Right hindlimb (tissue), 1 donor: ENCODE data around the gene USP6.
"Not testable (repeated sequence)": the region's sequence is repeated elsewhere in the genome, so short reads cannot be mapped to it uniquely, and the experiment has no call there.

ENCODE experiments used
- DNase-seq: peaks from one replicate; pipeline ENCODE4 v3.0.0-alpha.2; 2018

The USP6 gene

DNA sequence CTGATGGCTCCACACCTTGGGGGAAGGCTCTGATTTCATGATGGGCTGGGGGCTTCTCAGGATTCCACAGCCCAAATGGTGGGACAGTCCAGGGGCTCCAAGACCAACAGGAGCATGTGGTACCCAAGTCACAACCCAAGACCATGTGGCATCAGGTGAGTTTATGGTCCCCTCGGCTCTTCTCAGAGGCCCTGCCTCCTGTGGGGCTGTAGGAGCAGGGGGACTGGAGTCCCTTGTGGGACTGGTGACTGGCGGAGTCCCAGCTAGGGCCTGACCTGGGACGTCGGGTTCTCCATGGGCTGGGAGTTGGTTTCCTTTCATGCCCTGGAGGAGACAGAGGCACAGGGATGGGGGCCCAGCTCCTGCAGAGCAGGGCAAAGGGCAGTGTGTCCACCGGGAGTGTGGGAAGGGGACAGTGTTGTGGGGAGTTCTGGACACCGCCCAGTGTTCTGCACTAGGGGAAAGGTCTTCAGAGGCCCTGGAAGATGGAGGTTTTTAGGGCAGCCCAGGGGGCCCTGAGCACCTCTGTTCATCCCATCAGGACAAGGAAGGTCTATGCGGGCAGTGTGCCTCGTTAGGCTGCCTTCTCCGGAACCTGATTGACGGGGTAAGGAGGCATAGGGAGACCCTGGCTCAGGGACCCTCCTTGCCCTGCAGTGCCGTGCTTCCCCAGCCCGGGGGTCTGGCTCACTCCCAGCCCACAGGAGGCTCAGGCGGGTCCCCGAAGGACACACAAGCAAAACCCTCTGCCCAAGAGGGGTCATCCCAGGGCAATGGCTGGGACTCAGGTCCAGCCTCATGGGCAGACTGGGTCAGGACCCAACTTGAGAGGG is 21.0 kb downstream of the USP6 start:
- DNase-seq, result not testable (repeated sequence)

DNA sequence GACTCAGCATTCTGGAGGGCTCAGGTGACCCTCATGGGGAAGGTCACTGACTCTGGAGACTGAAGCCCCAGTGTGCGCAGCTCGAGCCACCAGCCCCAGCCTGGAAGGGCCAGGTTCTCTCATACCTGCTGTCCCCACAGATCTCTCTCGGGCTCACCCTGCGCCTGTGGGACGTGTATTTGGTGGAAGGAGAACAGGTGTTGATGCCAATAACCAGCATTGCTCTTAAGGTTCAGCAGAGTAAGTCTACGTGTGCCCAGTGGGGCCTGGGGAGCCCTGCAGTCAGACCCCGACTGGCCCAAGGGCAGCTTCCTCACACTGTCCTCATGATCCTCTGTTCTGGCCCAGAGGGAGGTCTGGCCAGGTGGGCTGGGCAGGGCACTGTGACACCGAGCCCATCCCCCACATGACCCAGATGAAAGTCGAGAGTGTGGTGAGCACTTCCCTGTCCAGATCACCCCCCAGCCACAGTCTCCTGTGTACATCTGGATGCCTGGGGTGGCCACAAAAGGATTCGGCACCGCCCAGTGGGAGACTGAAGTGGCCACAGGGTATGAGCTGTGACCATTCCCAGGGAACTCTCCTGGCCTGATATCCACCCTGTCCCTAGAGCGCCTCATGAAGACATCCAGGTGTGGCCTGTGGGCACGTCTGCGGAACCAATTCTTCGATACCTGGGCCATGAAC is 21.8 kb downstream of the USP6 start:
- not testable (repeated sequence) for DNase-seq

DNA sequence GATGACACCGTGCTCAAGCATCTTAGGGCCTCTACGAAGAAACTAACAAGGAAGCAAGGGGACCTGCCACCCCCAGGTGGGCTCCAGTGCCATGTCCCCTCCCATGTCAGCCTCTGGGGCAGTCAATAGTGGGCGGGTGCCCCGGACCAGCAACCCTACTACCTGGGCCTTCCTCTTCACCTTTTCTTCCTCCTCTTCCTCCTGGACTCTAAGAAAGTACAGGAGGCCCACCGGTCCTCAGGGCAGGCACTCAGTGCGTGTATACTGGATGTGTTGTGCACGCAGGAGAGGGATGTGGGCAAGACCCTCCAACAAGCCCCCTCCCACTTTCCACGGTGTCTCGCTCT is 22.3 kb downstream of the USP6 start:
- DNase-seq, result not testable (repeated sequence)

DNA sequence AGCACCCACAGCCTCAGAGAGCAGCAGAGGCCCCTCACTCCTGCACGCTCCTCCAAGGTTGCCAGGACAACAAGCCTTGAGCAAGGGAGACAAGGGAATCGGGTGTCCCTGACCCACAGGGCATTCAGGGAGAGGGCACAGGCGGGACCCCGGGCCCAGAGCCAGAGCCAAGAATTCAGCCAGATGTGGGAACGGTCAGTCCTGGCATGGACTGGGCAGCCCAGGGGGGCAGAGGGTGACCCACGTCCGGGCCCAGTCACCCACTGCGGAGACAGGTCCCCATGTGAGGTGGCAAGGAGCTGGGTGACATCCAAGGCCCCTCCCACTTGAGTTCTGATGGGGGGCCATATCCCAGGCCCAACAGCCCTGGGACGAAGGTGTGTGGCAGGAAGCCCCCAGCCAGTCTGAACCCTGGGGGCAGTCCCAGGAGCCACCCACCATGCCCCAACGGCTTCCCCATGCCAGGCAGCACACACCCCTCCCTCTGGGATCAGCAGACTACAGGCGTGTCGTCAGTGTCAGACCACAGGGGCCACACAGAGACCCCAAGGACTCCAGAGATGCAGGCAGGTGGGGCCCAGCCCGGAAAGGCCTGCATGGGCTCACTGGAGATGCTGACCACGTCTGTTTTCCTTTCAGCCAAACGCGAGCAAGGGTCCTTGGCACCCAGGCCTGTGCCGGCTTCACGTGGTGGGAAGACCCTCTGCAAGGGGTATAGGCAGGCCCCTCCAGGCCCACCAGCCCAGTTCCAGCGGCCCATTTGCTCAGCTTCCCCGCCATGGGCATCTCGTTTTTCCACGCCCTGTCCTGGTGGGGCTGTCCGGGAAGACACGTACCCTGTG is 23.0 kb downstream of the USP6 start:
- no peak for DNase-seq

DNA sequence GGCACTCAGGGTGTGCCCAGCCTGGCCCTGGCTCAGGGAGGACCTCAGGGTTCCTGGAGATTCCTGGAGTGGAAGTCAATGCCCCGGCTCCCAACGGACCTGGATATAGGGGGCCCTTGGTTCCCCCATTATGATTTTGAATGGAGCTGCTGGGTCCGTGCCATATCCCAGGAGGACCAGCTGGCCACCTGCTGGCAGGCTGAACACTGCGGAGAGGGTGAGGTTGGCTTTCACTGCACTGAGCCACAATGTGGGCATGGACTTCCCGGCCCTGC is 23.6 kb downstream of the USP6 start:
- DNase-seq, result no peak

DNA sequence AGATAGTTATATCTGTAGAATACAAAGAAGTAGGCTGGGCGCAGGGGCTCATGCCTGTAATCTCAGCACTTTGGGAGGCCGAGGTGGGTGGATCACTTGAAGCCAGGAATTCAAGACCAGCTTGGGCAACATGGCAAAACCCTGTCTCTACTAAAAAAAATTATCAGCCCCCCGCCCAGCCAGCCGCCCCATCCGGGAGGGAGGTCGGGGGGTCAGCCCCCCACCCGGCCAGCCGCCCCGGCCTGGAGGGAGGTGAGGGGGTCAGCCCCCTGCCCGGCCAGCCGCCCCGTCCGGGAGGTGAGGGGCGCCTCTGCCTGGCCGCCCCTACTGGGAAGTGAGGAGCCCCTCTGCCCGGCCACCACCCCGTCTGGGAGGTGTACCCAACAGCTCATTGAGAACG is 27.0 kb downstream of the USP6 start:
- not testable (repeated sequence) for DNase-seq

DNA sequence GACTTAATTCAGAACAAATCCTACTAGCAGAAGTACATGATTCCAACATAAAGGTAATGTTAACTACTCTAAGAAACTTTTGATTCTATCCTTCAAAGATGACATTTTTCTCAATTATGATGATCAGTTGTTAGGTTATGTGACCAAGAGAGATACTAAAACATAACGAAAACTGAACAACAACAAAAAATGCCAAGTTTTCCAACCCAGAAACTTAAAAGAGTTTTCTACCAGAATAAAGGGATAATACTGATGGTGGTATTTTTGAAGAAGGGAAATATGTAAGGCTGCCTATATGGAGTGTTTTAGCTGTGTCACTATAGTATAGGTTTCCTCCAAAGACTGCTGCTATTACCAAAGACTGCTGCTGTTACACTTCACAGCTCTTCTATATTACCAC is 30.3 kb downstream of the USP6 start:
- DNase-seq, result not testable (repeated sequence)

DNA sequence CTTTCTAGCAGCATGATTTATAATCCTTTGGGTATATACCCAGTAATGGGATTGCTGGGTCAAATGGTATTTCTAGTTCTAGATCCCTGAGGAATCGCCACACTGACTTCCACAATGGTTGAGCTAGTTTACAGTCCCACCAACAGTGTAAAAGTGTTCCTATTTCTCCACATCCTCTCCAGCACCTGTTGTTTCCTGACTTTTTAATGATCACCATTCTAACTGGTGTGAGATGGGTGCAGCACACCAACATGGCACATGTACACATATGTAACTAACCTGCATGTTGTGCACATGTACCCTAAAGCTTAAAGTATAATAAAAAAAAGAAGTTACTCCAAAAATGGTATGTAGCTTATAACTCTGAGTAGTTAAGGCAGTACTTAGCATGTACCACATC is 44.9 kb downstream of the USP6 start:
- DNase-seq, result not testable (repeated sequence)

DNA sequence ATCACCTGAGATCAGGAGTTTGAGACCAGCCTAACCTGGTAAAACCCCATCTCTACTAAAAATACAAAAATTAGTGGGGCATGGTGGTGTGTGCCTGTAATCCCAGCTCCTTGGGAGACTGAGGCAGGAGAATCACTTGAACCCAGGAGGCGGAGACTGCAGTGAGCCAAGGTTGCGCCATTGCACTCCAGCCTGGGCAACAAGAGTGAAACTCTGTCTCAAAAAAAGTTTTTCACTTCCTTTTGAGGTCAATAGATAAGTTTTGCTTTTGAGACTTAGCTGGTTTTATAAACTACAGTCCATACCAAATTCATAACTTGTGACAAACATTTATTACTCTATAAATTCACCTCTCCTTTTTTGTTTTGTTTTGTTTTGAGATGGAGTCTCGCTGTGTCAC is 46.0 kb downstream of the USP6 start:
- DNase-seq, result not testable (repeated sequence)

DNA sequence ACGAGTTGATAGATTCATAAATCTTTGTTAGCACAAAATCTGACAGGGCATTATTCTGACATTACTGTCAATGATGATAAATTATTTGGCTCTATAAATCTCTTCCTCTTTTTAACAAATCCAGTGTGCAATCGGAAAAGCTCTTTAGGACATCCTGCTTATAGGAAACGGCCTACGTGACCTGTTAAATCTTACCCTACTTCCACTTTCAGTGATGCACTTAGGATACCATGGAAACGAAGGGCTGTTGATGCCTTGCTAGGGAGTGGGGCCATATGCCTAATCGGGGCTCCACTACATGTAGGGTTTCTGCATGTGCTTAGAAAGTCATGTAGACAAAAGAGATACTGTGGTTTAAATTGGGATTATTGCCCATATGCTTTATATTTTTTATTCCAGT is 48.6 kb downstream of the USP6 start:
- DNase-seq, result no peak

DNA sequence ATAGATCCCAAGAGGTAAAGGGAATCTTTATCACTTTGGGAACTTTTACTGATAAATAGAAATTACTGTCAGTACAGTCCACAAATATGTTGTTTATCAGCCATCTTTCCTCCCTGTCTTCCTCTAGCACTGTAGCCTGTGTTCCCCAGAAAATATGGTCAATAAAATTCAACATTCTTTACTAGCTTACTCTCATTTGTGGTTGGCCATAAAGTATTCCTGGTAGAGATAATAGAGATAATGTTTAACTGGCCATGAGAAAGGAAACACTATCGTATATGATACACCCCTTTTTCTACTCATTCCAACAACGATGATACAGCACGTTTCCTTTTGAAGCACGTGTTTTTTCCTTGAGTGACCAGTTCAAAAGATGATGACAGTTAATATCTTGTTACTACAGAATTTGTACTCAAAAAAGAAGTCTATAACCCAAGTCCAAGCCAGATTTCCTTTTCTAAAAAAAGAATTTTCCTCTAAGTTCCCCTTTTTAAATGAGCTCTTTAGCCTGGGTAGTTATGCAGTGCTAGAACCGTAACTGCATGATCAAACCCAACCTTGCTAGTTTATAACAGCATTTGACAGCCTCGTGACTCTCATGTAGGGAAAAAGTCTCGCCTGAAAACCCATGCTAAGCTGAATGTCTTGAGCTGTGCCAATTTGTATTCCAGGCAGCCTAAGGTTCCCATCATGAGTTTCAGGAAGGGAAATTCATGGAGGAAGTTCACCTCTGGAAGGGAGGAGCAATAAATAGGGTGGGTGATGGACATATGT is 50.1 kb downstream of the USP6 start:
- DNase-seq, result not testable (repeated sequence)

DNA sequence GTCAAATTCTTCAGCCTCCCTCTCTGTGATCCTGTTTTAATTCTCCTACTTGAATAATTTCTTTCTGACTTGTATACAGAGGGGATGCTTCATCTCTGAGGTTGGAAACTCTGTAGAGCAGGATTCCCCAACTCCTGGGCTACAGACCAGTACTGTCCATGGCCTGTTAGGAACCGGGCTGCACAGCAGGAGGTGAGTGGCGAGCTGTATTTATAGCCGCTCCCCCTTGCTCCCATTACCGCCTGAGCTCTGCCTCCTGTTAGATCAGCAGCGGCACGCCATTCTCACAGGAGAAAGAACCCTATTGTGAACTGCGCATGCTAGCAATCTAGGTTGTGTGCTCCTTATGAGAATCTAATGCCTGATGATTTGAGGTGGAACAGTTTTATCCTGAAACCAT is 59.2 kb downstream of the USP6 start:
- DNase-seq, result not testable (repeated sequence)

DNA sequence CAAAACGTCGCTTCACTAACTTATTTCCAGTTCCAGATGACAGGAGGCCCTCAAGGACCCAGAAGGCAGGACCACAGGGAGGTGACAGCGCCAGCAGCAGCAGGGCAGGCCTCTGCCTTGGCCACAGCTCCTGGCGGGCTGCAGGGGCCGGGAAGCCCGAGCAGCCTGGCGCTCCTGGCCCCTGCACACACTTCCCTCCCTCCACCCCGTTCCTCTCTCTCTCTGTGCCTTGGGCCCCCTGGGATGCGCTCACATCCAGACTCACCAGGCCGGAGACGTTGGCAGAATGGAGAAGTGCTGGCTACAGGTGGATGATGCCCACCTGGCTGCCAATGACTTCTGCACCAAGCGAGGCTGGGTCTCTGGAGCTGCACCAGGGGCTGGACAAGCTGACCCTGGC is 63.2 kb downstream of the USP6 start:
- no peak for DNase-seq

DNA sequence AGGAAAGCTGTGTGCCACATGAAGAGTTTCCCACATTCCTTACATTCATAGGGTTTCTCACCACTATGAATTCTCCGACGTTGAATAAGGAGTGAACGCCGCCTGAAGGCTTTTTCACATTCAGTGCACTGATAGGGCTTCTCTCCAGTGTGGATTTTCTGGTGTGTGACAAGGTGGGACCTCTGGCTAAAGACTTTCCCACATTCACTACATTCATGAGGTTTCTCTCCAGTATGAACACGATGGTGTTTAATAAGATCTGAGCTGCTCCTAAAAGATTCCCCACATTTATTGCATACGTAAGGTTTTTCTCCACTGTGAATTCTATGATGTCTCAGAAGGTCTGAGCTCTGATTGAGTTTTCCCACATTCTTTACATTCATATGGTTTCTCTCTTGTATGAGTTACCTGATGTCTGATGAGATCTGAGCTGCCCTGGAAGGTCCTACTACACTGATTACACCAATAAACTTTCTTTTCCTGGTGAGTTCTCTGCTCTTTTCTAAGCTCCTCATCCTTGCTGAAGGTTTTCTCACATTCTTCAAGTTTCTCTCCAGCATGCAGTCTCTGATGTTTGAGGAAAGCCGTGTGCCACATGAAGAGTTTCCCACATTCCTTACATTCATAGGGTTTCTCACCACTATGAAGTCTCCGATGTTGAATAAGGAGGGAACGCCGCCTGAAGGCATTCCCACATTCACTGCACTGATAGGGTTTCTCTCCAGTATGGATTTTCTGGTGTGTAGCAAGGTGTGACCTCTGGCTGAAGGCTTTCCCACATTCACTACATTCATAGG is 65.9 kb downstream of the USP6 start:
- no peak for DNase-seq

DNA sequence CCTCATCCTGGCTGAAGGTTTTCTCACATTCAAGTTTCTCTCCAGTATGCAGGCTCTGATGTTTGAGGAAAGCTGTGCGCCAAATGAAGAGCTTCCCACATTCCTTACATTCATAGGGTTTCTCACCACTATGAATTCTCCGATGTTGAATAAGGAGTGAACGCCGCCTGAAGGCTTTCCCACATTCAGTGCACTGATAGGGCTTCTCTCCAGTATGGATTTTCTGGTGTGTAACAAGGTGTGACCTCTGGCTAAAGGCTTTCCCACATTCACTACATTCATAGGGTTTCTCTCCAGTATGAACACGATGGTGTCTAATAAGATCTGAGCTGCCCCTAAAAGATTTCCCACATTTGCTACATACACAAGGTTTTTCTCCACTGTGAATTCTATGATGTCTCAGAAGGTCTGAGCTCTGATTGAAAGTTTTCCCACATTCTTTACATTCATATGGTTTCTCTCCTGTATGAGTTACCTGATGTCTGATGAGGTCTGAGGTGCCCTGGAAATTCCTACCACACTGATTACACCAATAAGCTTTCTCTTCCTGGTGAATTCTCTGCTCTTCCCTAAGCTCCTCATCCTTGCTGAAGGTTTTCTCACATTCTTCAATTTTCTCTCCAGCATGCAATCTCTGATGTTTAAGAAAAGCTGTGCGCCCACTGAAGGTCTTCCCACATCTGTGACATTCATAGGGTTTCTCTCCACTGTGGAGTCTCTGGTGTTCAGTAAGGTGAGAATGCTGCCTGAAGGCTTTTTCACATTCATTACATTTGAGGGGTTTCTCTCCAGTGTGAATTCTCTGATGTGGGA is 67.0 kb downstream of the USP6 start:
- no peak for DNase-seq

DNA sequence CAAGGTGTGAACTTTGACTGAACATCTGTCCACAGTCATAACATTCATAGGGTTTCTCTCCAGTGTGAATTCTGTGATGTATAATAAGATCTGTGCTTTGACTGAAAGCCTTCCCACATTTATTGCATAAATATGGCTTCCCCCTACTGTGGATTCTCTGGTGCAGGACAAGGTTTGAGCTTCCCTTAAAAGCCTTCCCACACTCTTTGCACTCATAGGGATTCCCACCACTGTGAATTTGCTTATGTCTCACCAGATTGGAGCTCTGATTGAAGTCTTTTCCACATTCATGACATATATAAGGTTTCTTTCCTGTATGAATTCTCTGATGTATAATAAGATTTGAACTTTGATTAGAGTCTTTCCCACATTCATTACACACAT is 67.6 kb downstream of the USP6 start:
- DNase-seq, result no peak

DNA sequence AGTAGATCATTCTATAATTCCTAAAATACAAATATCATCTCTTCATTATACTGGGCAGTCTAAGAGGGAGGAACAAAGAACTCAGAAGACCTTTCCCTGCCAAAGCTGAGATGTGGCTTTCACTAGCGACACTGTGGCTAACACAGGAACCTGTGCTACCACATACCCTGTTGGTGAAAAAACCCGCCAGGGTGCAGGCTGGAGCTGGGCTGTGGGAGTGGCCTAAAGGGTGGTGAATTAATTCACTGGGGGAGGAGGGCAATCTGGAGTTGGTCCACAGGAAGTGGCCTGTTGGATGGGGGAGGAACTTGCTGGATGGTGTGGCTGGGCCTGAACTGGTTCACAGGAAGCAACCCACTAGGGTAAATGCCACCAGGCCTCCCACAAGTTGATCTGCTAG is 68.5 kb downstream of the USP6 start:
- no peak for DNase-seq

DNA sequence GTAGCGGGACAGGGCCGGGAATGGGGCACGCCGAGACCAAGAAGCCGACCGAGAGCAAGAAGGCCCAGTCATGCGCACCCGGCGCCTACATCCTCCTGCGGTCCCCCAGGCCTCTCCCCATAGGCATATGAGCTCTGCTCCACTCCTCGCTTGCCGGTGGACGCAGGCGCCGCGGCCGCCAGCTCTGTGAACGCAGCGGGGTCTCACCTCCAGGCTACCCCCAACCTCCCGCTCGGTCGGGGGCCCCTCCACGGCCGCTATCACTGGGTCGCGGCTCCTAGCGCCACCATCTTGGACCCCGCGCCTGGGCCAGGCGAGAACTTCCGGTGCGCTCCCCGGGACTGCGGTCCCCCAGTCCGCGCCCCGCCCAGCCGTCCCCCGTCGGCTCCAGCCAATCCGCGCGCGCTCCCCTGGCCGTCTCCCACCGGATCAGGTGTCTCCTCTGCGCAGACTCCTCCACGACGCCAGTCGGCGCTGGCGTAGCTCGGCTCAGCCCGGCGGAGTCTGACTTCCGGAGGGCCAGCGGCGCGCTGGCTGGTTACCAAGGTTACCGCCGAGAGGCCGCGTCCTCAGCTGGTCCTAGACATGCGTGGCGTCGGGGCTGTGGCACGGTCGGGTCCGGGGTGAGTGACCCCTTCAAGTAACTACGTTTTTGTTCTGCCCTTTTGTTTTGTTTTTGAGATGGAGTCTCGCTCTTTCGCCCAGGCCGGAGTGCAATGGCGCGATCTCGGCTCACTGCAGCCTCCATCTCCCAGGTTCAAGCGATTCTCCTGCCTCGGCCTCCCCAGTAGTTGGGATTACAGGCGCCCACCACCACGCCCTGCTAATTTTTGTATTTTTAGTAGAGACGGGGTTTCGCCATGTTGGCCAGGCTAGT is 75.9 kb downstream of the USP6 start, which contains the start of gene ZNF594:
Gene ZNF594, minus strand, starts transcription at position 328 of the 877 bp plus-strand sequence. CDS start 7,612 bp downstream, outside the sequence.
- peak; percentile 98 for DNase-seq

DNA sequence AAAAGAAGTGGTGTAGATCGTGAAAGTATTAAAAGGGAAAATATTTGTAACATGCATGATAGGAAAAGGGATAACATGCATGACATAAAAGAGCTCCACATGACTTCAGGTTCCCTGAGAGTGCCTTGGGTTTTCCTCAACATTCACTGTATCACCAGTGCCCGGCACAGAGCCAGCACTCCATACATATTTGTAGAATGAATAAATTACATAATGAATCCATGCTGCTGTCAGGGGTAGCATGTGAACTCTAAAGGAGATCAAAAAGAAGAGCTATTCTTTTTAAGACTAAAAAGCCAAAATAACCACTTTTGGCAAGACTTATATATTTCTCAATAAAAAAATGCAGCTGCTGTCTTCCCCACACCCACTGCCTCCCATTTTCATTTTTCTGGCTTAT is 78.5 kb downstream of the USP6 start:
- DNase-seq, result no peak

DNA sequence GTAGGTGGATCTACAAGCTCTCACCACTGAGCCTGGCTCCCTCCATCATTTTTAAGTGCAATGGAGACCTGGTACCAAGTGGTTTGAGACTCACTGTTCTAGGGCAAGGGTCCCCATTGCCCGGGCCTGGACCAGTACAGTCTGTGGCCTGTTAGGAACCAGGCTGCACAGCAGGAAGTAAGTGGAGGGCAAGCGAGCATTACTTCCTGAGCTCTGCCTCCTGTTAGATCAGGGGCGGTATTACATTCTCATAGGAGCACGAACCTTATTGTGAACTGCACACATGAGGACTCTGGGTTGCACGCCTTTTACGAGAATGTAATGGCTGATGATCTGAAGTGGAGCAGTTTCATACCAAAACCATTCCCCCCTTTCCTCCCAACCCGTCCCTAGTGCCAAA is 82.6 kb downstream of the USP6 start:
- no peak for DNase-seq
